H9 (cell line): ENCODE measurements around the gene ZC3HAV1. TPM values are rescaled to one million over a fixed set of nuclear protein-coding genes. Genes with fewer than 3 reads are reported as not detected.

Experiments
- DNase-seq: peaks from one replicate; pipeline ENCODE4 v3.0.0-alpha.2; 2017
- H2AFZ ChIP-seq: one replicate; pipeline ENCODE4 v1.6.1; 2013; ENCODE audit warnings: mild to moderate bottlenecking, low read length, control low read depth, moderate library complexity
- H2AK5ac ChIP-seq: 2 replicates; pipeline ENCODE4 v1.6.1; 2013; ENCODE audit warnings: low read length, control low read depth, mixed read lengths; ENCODE audit not compliant: insufficient read length
- H2BK120ac ChIP-seq: one replicate; pipeline ENCODE4 v1.6.1; 2013; ENCODE audit warnings: low read depth, mild to moderate bottlenecking, low read length, control low read depth, inconsistent platforms; ENCODE audit not compliant: poor library complexity, severe bottlenecking
- H2BK12ac ChIP-seq: 2 replicates; pipeline ENCODE4 v1.6.1; 2013; ENCODE audit warnings: low read length, control low read depth, mixed read lengths, low read depth; ENCODE audit not compliant: insufficient read length
- H2BK15ac ChIP-seq: 2 replicates; pipeline ENCODE4 v1.6.1; 2013; ENCODE audit warnings: low read depth, low read length, control low read depth
- H2BK20ac ChIP-seq: one replicate; pipeline ENCODE4 v1.6.1; 2013; ENCODE audit warnings: low read depth, mild to moderate bottlenecking, low read length, control low read depth, inconsistent platforms; ENCODE audit not compliant: poor library complexity, severe bottlenecking
- H2BK5ac ChIP-seq: 2 replicates; pipeline ENCODE4 v1.6.1; 2013; ENCODE audit warnings: low read length, control low read depth, mixed read lengths; ENCODE audit not compliant: insufficient read length
- H3K14ac ChIP-seq: 2 replicates; pipeline ENCODE4 v1.6.1; 2013; ENCODE audit warnings: low read length, control low read depth; ENCODE audit not compliant: insufficient read depth
- H3K18ac ChIP-seq: 2 replicates; pipeline ENCODE4 v1.6.1; 2013; ENCODE audit warnings: low read depth, mild to moderate bottlenecking, mixed read lengths, low read length, control low read depth; ENCODE audit not compliant: insufficient read length
- H3K23ac ChIP-seq: 2 replicates; pipeline ENCODE4 v1.6.1; 2013; ENCODE audit warnings: low read length, control low read depth, mixed read lengths, low read depth; ENCODE audit not compliant: insufficient read length
- H3K23me2 ChIP-seq: 2 replicates; pipeline ENCODE4 v1.6.1; 2013; ENCODE audit warnings: low read depth, mild to moderate bottlenecking, mixed read lengths, low read length, control low read depth; ENCODE audit not compliant: insufficient read length, poor library complexity, severe bottlenecking
- H3K27ac ChIP-seq: 2 replicates; pipeline ENCODE4 v1.5.1; 2013; ENCODE audit warnings: low read length, control low read depth, mixed read lengths, low read depth; ENCODE audit not compliant: insufficient read length
- H3K27me3 ChIP-seq: 2 replicates; pipeline ENCODE4 v1.6.1; 2013; ENCODE audit warnings: low read length, control low read depth, inconsistent platforms; ENCODE audit not compliant: insufficient read depth
- H3K4ac ChIP-seq: 2 replicates; pipeline ENCODE4 v1.6.1; 2013; ENCODE audit warnings: low read depth, mild to moderate bottlenecking, control low read depth, inconsistent platforms, low read length, moderate library complexity
- H3K4me1 ChIP-seq: 2 replicates; pipeline ENCODE4 v1.6.1; 2013; ENCODE audit warnings: low read length, control low read depth, inconsistent platforms; ENCODE audit not compliant: insufficient read depth
- H3K4me2 ChIP-seq: 2 replicates; pipeline ENCODE4 v1.6.1; 2013; ENCODE audit warnings: low read length, control low read depth, mixed read lengths; ENCODE audit not compliant: insufficient read length, insufficient read depth
- H3K56ac ChIP-seq: 2 replicates; pipeline ENCODE4 v1.6.1; 2013; ENCODE audit warnings: low read depth, mild to moderate bottlenecking, mixed read lengths, low read length, control low read depth; ENCODE audit not compliant: insufficient read length
- H3K79me1 ChIP-seq: 2 replicates; pipeline ENCODE4 v1.6.1; 2013; ENCODE audit warnings: low read depth, mild to moderate bottlenecking, moderate library complexity, low read length, control low read depth, inconsistent platforms; ENCODE audit not compliant: insufficient read depth, poor library complexity, severe bottlenecking
- H3K79me2 ChIP-seq: 2 replicates; pipeline ENCODE4 v1.6.1; 2013; ENCODE audit warnings: low read length, control low read depth, inconsistent platforms; ENCODE audit not compliant: insufficient read depth
- H3K9ac ChIP-seq: 2 replicates; pipeline ENCODE4 v1.6.1; 2013; ENCODE audit warnings: low read length, control low read depth, mixed read lengths; ENCODE audit not compliant: insufficient read length; ENCODE audit errors: extremely low read depth
- H3K9me3 ChIP-seq: one replicate; pipeline ENCODE4 v1.6.1; 2013; ENCODE audit warnings: low read depth, low read length, inconsistent platforms; ENCODE audit not compliant: control insufficient read depth
- H3T11ph ChIP-seq: one replicate; pipeline ENCODE4 v1.6.1; 2013; ENCODE audit warnings: mild to moderate bottlenecking, low read length, control low read depth, inconsistent platforms
- H4K20me1 ChIP-seq: one replicate; pipeline ENCODE4 v1.6.1; 2013; ENCODE audit not compliant: control insufficient read depth, insufficient read length, insufficient read depth
- H4K5ac ChIP-seq: 2 replicates; pipeline ENCODE4 v1.6.1; 2013; ENCODE audit warnings: low read depth, mild to moderate bottlenecking, mixed read lengths, low read length, control low read depth; ENCODE audit not compliant: insufficient read length
- H4K8ac ChIP-seq: replicated peaks from 2 replicates; pipeline ENCODE4 v1.6.1; 2013; ENCODE audit warnings: low read length, control low read depth, mixed read lengths, low read depth; ENCODE audit not compliant: insufficient read length
- H4K91ac ChIP-seq: 2 replicates; pipeline ENCODE4 v1.6.1; 2013; ENCODE audit warnings: low read depth, mild to moderate bottlenecking, moderate library complexity, mixed read lengths, low read length, control low read depth; ENCODE audit not compliant: insufficient read length
- H3K27ac Mint-ChIP-seq, 3 experiments: 2 replicates in 2 of 3; 3 replicates in 1 of 3; pipeline ENCODE4 v1.8.0; 2020 to 2021; ENCODE audit warnings: mixed read lengths in 3 of 3, mild to moderate bottlenecking in 1 of 3, moderate library complexity in 1 of 3
- H3K27me3 Mint-ChIP-seq: 2 replicates; pipeline ENCODE4 v1.8.0; 2021; ENCODE audit warnings: low read depth, mild to moderate bottlenecking, moderate library complexity, mixed read lengths
- H3K36me3 Mint-ChIP-seq, 3 experiments: 2 replicates in 2 of 3; 3 replicates in 1 of 3; pipeline ENCODE4 v1.8.0; 2020 to 2021; ENCODE audit warnings: low read depth in 3 of 3, mixed read lengths in 3 of 3; ENCODE audit not compliant: insufficient read depth in 1 of 3
- H3K4me1 Mint-ChIP-seq, 2 experiments: 2 replicates each; pipeline ENCODE4 v1.8.0; 2020; ENCODE audit warnings: mixed read lengths in 2 of 2
- H3K4me3 Mint-ChIP-seq, 2 experiments: 2 replicates in 1 of 2; 3 replicates in 1 of 2; pipeline ENCODE4 v1.8.0; 2020 to 2021; ENCODE audit warnings: mild to moderate bottlenecking in 2 of 2, mixed read lengths in 2 of 2, moderate library complexity in 1 of 2
- H3K9me3 Mint-ChIP-seq, 2 experiments: 2 replicates in 1 of 2; 3 replicates in 1 of 2; pipeline ENCODE4 v1.8.0; 2020; ENCODE audit warnings: mild to moderate bottlenecking in 2 of 2, mixed read lengths in 2 of 2, moderate library complexity in 1 of 2
- WGBS: extraction: QIAGEN DNeasy Blood & Tissue Kit; methylation state at CpG from one replicate; pipeline ENCODE4 v1.1.7; 2013; ENCODE audit warnings: missing lambda C conversion rate, low lambda C conversion rate, mixed read lengths; ENCODE audit not compliant: insufficient read length; ENCODE audit errors: extremely low coverage; 5-methylcytosine and 5-hydroxymethylcytosine counted together
- total RNA-seq: library from RNA; stranded (reverse); gene quantifications from 2 replicates; pipeline ENCODE4 v1.2.1, GENCODE V29; 2021
- TF ChIP-seq, protein P1 (sequence below): fragments of 200-600 bp; sonication (generic); conservative IDR thresholded peaks from 3 replicates; pipeline ENCODE4 v1.8.0; 2021; ENCODE audit warnings: antibody characterized with exemption, mild to moderate bottlenecking

Gene ZC3HAV1
- total RNA-seq, 1 experiment from 2014 or later: 32.8 TPM

DNA sequence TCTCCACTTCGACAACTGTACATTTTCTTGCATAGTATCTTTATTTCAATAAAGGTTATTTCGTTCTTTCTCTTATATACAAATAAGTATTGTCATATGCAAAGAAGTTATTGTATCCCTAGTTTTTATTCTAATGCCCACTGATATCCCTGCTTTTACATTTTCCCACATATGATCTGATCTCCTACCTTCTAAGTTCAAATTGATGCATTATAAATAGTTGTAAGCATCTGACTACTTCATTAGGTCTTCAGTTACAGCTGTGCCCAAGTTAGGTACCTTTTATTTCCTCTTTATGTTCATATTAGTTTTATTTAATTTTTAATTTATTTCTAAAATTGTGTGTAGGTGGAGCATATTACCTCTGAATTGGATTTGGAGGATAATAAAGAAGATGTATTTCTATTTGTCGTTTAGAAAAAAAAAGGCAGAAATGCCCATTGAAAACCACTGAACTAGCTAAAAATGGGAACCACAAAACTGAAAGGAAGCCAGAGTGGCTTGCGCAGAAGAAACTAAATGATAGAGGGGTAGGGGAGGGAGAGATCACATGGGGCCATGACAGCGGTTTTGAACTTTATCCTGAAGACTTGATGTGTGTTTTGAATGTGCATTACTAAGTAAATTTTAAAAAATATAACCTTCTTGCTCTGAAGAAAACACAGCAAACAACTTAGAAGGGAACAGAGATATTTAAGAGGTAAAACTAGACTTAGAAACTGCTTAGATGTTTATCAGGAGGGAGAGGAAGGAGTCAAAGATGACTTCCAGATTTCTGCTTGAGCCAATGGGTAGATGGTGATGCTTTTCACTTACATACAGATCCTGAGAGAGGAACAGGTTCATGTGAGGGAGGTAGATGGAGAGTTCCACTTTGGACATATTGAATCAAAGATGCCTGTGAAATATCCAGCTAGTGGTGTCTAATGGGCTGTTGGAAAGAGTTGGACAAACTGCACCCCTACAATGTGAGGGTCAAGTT is 64.4 kb downstream of the ZC3HAV1 start:
- H2BK20ac ChIP-seq: no peak overlapping the region
- no peak overlapping the region for H2BK120ac ChIP-seq
- no peaks in the 10 kb centered on the region; the same call in 1 of the 2 replicates for H3K4me1 ChIP-seq
- DNase-seq: no peak
- H3K4me3 Mint-ChIP-seq: no peak overlapping the region
- no peaks in the 10 kb centered on the region for H3K27me3 ChIP-seq
- H3K18ac ChIP-seq: no peak overlapping the region
- no peaks in the 10 kb centered on the region for H3K79me2 ChIP-seq
- H2BK5ac ChIP-seq: no peak overlapping the region
- peaks cover 0 to 3% of the 10 kb centered on the region in 2 experiments; a peak in 2 of 4 replicates for H3K4me1 Mint-ChIP-seq
- H3K56ac ChIP-seq: no peak overlapping the region
- no peak overlapping the region for H4K8ac ChIP-seq
- no peak overlapping the region for H3K9ac ChIP-seq
- no peak overlapping the region for H3K4ac ChIP-seq
- no peak overlapping the region for H3K14ac ChIP-seq
- H4K91ac ChIP-seq: no peak overlapping the region
- WGBS: no CpG with 5 or more reads among the region's 5 CpGs
- no peaks in the 10 kb centered on the region for H4K20me1 ChIP-seq
- H3K23me2 ChIP-seq: no peaks in the 10 kb centered on the region
- no peak overlapping the region for H3K27ac Mint-ChIP-seq
- no peak overlapping the region for H2AFZ ChIP-seq
- no peak overlapping the region for H2BK15ac ChIP-seq
- peaks cover 2 to 28% (median 4%) of the 10 kb centered on the region in 3 experiments; a peak in 5 of 7 replicates for H3K36me3 Mint-ChIP-seq
- no peak overlapping the region for H2BK12ac ChIP-seq
- no peak overlapping the region for H3T11ph ChIP-seq
- peaks cover 2% of the 10 kb centered on the region; the same call in 1 of the 2 replicates for H3K27me3 Mint-ChIP-seq
- H3K23ac ChIP-seq: no peak overlapping the region
- no peak overlapping the region for H2AK5ac ChIP-seq
- no peak overlapping the region for H3K4me2 ChIP-seq
- no peaks in the 10 kb centered on the region for H3K9me3 ChIP-seq
- H3K9me3 Mint-ChIP-seq: no peaks in the 10 kb centered on the region
- no peak overlapping the region for H4K5ac ChIP-seq
- TF ChIP-seq, protein P1, sequence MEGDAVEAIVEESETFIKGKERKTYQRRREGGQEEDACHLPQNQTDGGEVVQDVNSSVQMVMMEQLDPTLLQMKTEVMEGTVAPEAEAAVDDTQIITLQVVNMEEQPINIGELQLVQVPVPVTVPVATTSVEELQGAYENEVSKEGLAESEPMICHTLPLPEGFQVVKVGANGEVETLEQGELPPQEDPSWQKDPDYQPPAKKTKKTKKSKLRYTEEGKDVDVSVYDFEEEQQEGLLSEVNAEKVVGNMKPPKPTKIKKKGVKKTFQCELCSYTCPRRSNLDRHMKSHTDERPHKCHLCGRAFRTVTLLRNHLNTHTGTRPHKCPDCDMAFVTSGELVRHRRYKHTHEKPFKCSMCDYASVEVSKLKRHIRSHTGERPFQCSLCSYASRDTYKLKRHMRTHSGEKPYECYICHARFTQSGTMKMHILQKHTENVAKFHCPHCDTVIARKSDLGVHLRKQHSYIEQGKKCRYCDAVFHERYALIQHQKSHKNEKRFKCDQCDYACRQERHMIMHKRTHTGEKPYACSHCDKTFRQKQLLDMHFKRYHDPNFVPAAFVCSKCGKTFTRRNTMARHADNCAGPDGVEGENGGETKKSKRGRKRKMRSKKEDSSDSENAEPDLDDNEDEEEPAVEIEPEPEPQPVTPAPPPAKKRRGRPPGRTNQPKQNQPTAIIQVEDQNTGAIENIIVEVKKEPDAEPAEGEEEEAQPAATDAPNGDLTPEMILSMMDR: no peak
- H3K27ac ChIP-seq: no peak overlapping the region
- H3K79me1 ChIP-seq: no peaks in the 10 kb centered on the region
